ENCODE data around the gene WDPCP. TPM values are rescaled to one million over a fixed set of nuclear protein-coding genes. Genes with fewer than 3 reads are reported as not detected.

Gene WDPCP
- total RNA-seq, 1 experiment from 2014 or later = 7.4 TPM

DNA sequence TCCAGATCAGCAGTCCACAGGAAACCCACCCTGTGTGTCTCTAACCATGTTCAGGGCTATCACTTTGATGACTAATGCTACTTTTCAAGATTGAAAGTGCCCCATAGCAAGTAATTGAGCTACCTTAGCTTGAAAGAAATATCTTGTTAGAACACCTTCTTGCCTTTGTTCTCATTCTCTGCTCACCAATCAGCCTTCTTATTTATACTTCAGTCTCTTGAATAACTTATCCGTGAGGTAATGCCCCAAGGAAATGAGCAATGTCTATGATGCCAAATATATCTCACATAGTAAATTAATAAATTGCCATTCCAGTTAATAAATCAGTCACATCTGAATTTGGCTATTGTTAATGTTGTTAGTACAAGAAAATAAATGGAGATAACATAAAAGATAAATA lies 141.6 kb downstream of the WDPCP start:
- ChIA-PET POLR2A (no interaction called here), CTCF (no interaction called here)
- DNase-seq (ENCODE audit: low read depth, low spot score) (no peak), ATAC-seq (no peak)
- H3K36me3 ChIP-seq (ENCODE audit: control insufficient read depth, insufficient read depth, low read length) = no peaks in the 10 kb centered on the region
- in situ Hi-C loops (cut with HindIII; ENCODE audit: low pct_unique_long_range_greater_than_20kb, low sequenced_read_pairs) = no loop called here
- intact Hi-C loops (cut with micrococcal nuclease; ENCODE audit: unreplicated experiment) = no loop called here
- BruUV-seq (replicated peaks) = no TSS peak
- no peaks in the 10 kb centered on the region for H3K27me3 ChIP-seq (ENCODE audit: control insufficient read depth, insufficient read depth, low read length)
- no peak for TF ChIP-seq TCF7L2 (IDR thresholded peaks at IDR 0.05; ENCODE audit: low read depth, low read length)
- no peak for TF ChIP-seq POLR2AphosphoS5 (IDR thresholded peaks at IDR 0.05; ENCODE audit: low read depth, low read length)
- no peak overlapping the region for H3K4me3 ChIP-seq (ENCODE audit: low read depth in 2 of 2, low read length in 2 of 2)
- H3K4me1 ChIP-seq (ENCODE audit: control insufficient read depth, insufficient read depth, low read length) = no peaks in the 10 kb centered on the region
- H3K9me3 ChIP-seq (ENCODE audit: control insufficient read depth, insufficient read depth, low read depth, low read length) = no peaks in the 10 kb centered on the region
- no peak overlapping the region for H3K27ac ChIP-seq (ENCODE audit: low read length)

DNA sequence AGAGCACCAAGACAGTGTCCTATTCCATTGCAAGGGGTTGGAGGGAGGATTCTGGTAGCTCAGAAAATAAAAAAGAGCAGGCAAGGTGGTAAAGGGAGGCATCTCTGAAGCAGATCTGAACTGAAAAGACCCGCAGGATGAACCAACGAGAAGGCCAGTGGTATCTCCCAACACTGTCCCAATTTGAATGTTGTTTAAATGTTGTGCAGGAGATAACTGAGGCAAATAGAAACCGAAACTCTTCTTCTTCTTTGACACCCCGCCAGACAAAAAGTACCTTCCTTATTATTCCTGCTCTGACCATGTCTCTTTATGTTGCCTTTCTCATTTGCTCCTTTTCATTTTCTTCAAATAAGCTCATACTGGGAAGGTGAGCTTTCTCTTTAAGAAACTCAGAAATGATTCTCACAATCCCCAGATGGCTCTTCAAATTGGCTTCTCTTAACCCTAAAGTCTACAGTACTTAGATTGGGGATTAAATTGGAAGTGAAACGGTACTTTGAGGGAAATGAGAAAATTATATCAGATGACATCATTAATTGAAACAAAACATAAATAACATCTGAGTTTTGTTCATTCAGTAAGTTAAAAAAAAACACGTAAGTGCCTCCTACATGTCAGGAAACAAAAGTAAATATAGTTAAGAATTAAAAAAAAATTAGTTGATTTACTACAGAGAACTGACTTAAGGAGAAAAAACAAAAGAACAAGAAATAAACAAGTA lies 143.6 kb downstream of the WDPCP start:
- H3K4me1 ChIP-seq (ENCODE audit: control insufficient read depth, insufficient read depth, low read length) = no peaks in the 10 kb centered on the region
- BruUV-seq (replicated peaks) = no TSS peak
- no peak for ATAC-seq
- no peak overlapping the region for H3K4me3 ChIP-seq (ENCODE audit: low read depth in 2 of 2, low read length in 2 of 2)
- no peak for DNase-seq (ENCODE audit: low read depth, low spot score)
- no peaks in the 10 kb centered on the region for H3K27me3 ChIP-seq (ENCODE audit: control insufficient read depth, insufficient read depth, low read length)
- no peaks in the 10 kb centered on the region for H3K9me3 ChIP-seq (ENCODE audit: control insufficient read depth, insufficient read depth, low read depth, low read length)
- no peaks in the 10 kb centered on the region for H3K36me3 ChIP-seq (ENCODE audit: control insufficient read depth, insufficient read depth, low read length)
- intact Hi-C loops (cut with micrococcal nuclease; ENCODE audit: unreplicated experiment) (no loop called here), in situ Hi-C loops (cut with HindIII; ENCODE audit: low pct_unique_long_range_greater_than_20kb, low sequenced_read_pairs) (no loop called here)
- TF ChIP-seq TCF7L2 (IDR thresholded peaks at IDR 0.05; ENCODE audit: low read depth, low read length) (no peak), POLR2AphosphoS5 (IDR thresholded peaks at IDR 0.05; ENCODE audit: low read depth, low read length) (no peak)
- TF ChIP-seq, protein P1, sequence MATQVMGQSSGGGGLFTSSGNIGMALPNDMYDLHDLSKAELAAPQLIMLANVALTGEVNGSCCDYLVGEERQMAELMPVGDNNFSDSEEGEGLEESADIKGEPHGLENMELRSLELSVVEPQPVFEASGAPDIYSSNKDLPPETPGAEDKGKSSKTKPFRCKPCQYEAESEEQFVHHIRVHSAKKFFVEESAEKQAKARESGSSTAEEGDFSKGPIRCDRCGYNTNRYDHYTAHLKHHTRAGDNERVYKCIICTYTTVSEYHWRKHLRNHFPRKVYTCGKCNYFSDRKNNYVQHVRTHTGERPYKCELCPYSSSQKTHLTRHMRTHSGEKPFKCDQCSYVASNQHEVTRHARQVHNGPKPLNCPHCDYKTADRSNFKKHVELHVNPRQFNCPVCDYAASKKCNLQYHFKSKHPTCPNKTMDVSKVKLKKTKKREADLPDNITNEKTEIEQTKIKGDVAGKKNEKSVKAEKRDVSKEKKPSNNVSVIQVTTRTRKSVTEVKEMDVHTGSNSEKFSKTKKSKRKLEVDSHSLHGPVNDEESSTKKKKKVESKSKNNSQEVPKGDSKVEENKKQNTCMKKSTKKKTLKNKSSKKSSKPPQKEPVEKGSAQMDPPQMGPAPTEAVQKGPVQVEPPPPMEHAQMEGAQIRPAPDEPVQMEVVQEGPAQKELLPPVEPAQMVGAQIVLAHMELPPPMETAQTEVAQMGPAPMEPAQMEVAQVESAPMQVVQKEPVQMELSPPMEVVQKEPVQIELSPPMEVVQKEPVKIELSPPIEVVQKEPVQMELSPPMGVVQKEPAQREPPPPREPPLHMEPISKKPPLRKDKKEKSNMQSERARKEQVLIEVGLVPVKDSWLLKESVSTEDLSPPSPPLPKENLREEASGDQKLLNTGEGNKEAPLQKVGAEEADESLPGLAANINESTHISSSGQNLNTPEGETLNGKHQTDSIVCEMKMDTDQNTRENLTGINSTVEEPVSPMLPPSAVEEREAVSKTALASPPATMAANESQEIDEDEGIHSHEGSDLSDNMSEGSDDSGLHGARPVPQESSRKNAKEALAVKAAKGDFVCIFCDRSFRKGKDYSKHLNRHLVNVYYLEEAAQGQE (IDR thresholded peaks at IDR 0.05; ENCODE audit: insufficient read depth in 1 of 2, low read depth in 2 of 2, low read length in 1 of 2) = no peak
- ChIA-PET POLR2A (no interaction called here), CTCF (no interaction called here)
- no peak overlapping the region for H3K27ac ChIP-seq (ENCODE audit: low read length)

DNA sequence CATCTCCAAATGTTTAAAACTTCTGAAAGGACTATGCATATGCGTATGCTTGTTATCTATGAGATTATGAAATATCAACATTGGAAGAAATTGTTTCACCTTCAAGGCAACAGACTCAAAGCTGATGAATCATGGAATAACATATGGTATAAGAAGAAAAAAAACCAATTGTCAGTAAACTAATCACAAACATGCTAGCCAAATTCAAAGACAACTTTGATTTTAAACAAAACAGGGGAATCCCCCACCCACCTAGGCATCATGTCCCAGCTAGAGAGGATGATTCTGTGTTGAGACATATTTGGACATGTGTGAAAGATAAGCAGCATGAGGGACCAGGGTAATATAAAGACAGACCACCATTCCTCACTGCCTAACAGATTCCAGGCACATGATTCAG lies 147.7 kb downstream of the WDPCP start:
- no peak overlapping the region for H3K27ac ChIP-seq (ENCODE audit: low read length)
- no peaks in the 10 kb centered on the region for H3K4me1 ChIP-seq (ENCODE audit: control insufficient read depth, insufficient read depth, low read length)
- no peak overlapping the region for H3K4me3 ChIP-seq (ENCODE audit: low read depth in 2 of 2, low read length in 2 of 2)
- ChIA-PET CTCF (no interaction called here), POLR2A (interaction anchor here (0.8 kb wide), 1 partner anchor 380 kb away, joined by 4 read pairs; no protein-coding TSS in a partner anchor)
- ATAC-seq (no peak), DNase-seq (ENCODE audit: low read depth, low spot score) (no peak)
- TF ChIP-seq POLR2AphosphoS5 (IDR thresholded peaks at IDR 0.05; ENCODE audit: low read depth, low read length) (no peak), TCF7L2 (IDR thresholded peaks at IDR 0.05; ENCODE audit: low read depth, low read length) (no peak), SIN3A (IDR thresholded peaks at IDR 0.05; ENCODE audit: borderline replicate concordance, insufficient read depth, low read depth, low read length) (no peak)
- TF ChIP-seq, protein P2, sequence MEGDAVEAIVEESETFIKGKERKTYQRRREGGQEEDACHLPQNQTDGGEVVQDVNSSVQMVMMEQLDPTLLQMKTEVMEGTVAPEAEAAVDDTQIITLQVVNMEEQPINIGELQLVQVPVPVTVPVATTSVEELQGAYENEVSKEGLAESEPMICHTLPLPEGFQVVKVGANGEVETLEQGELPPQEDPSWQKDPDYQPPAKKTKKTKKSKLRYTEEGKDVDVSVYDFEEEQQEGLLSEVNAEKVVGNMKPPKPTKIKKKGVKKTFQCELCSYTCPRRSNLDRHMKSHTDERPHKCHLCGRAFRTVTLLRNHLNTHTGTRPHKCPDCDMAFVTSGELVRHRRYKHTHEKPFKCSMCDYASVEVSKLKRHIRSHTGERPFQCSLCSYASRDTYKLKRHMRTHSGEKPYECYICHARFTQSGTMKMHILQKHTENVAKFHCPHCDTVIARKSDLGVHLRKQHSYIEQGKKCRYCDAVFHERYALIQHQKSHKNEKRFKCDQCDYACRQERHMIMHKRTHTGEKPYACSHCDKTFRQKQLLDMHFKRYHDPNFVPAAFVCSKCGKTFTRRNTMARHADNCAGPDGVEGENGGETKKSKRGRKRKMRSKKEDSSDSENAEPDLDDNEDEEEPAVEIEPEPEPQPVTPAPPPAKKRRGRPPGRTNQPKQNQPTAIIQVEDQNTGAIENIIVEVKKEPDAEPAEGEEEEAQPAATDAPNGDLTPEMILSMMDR (IDR thresholded peaks at IDR 0.05) = no peak
- TF ChIP-seq, protein P1 (IDR thresholded peaks at IDR 0.05; ENCODE audit: insufficient read depth in 1 of 2, low read depth in 2 of 2, low read length in 1 of 2) = no peak
- no peaks in the 10 kb centered on the region for H3K9me3 ChIP-seq (ENCODE audit: control insufficient read depth, insufficient read depth, low read depth, low read length)
- no peaks in the 10 kb centered on the region for H3K36me3 ChIP-seq (ENCODE audit: control insufficient read depth, insufficient read depth, low read length)
- intact Hi-C loops (cut with micrococcal nuclease; ENCODE audit: unreplicated experiment) (no loop called here), in situ Hi-C loops (cut with HindIII; ENCODE audit: low pct_unique_long_range_greater_than_20kb, low sequenced_read_pairs) (no loop called here)
- no peaks in the 10 kb centered on the region for H3K27me3 ChIP-seq (ENCODE audit: control insufficient read depth, insufficient read depth, low read length)
- no TSS peak for BruUV-seq (replicated peaks)
